MM.1S (cell line): Measurements from ENCODE around the gene PIGS.

Source experiments
- CTCF ChIP-seq: fragments of 300-600 bp; sonication (generic); IDR thresholded peaks from 2 replicates; pipeline ENCODE4 v1.5.1; 2016; ENCODE audit warnings: antibody characterized with exemption, low read length, mixed read lengths
- EZH2 ChIP-seq: fragments of 300-600 bp; sonication (generic); optimal IDR thresholded peaks from 2 replicates; pipeline ENCODE3; 2017; ENCODE audit warnings: low read depth, mild to moderate bottlenecking, antibody characterized with exemption, low read length, mixed read lengths

GRCh38 chr17:28526381-28526780, 44.9 kb downstream of the PIGS start:
- TF ChIP-seq EZH2 (no peak), CTCF (no peak)
